Stimulated activated CD8-positive, alpha-beta memory T cell treated with anti-CD3 and anti-CD28 coated beads, Interleukin-4, amount 100 ng/mL, for 24 hours (primary cell): Measurements from ENCODE around the gene LIMCH1.
"Not testable (repeated sequence)": the region's sequence is repeated elsewhere in the genome, so short reads cannot be mapped to it uniquely, and the experiment has no call there.

Experiments used
- DNase-seq: peaks from one replicate; pipeline ENCODE4 v3.0.0-alpha.2; 2020; ENCODE audit warnings: low read depth

LIMCH1 gene

GRCh38 chr4:41538017-41538733 is at the start of gene LIMCH1:
Gene LIMCH1, plus strand, starts transcription at chr4:41538157. Its CDS starts 67,839 bp downstream, at chr4:41605996.
- DNase-seq, result no peak

GRCh38 chr4:41491081-41491576 is 46.8 kb upstream of the LIMCH1 start:
- not testable (repeated sequence) for DNase-seq

GRCh38 chr4:41496977-41497376 is 41.0 kb upstream of the LIMCH1 start:
- no peak for DNase-seq

GRCh38 chr4:41498177-41498576 is 39.8 kb upstream of the LIMCH1 start:
- no peak for DNase-seq

- no peak for DNase-seq
Observed at GRCh38 chr4:41504167-41504818, 33.7 kb upstream of the LIMCH1 start.

- no peak for DNase-seq
Observed at GRCh38 chr4:41505161-41505661, 32.7 kb upstream of the LIMCH1 start.

GRCh38 chr4:41506130-41506529 is 31.8 kb upstream of the LIMCH1 start:
- DNase-seq, result no peak

GRCh38 chr4:41507291-41507947 is 30.5 kb upstream of the LIMCH1 start:
- no peak for DNase-seq

GRCh38 chr4:41509451-41509866 is 28.5 kb upstream of the LIMCH1 start:
- DNase-seq, result no peak

- DNase-seq, result no peak
Observed at GRCh38 chr4:41510179-41510578, 27.8 kb upstream of the LIMCH1 start.

GRCh38 chr4:41512136-41512535 is 25.8 kb upstream of the LIMCH1 start:
- DNase-seq, result no peak

GRCh38 chr4:41512596-41512995 is 25.4 kb upstream of the LIMCH1 start:
- no peak for DNase-seq

GRCh38 chr4:41514169-41514568 is 23.8 kb upstream of the LIMCH1 start:
- DNase-seq, result no peak

- DNase-seq, result no peak
Observed at GRCh38 chr4:41514766-41515481, 23.0 kb upstream of the LIMCH1 start.

- no peak for DNase-seq
Observed at GRCh38 chr4:41517121-41517520, 20.8 kb upstream of the LIMCH1 start.

- no peak for DNase-seq
Observed at GRCh38 chr4:41517747-41518146, 20.2 kb upstream of the LIMCH1 start.

GRCh38 chr4:41524425-41524824 is 13.5 kb upstream of the LIMCH1 start:
- no peak for DNase-seq

- no peak for DNase-seq
Observed at GRCh38 chr4:41525129-41525528, 12.8 kb upstream of the LIMCH1 start.

- no peak for DNase-seq
Observed at GRCh38 chr4:41526628-41527027, 11.3 kb upstream of the LIMCH1 start.

- DNase-seq, result no peak
Observed at GRCh38 chr4:41528512-41529205, 9.3 kb upstream of the LIMCH1 start.

- DNase-seq, result no peak
Observed at GRCh38 chr4:41530741-41531140, 7.2 kb upstream of the LIMCH1 start.

GRCh38 chr4:41532336-41532735 is 5.6 kb upstream of the LIMCH1 start:
- no peak for DNase-seq
